Lung (tissue), 12 donors: Measurements from ENCODE around the gene ABITRAM. TPM values are rescaled to one million over a fixed set of nuclear protein-coding genes. Genes with fewer than 3 reads are reported as not detected.
A peak's percentile ranks its signal among the peaks of the same experiment; 100 is the strongest.
"Not testable (repeated sequence)": the region's sequence is repeated elsewhere in the genome, so short reads cannot be mapped to it uniquely, and the experiment has no call there.

Source experiments
- ATAC-seq: fragments of 200-7000 bp; cut with Tn5 transposase; one replicate; pipeline ENCODE4 v1.9.1; 2020; ENCODE audit warnings: moderate number of reproducible peaks; ENCODE audit not compliant: insufficient read depth, low FRiP score
- DNase-seq, 3 donors: peaks; one replicate each; pipeline ENCODE4 v3.0.0-alpha.2; 2013 to 2017
- H3K27ac ChIP-seq, 2 donors: one replicate each; pipeline ENCODE4 v1.5.1; 2013; ENCODE audit warnings: mild to moderate bottlenecking in 2 of 2, moderate library complexity in 2 of 2, control low read depth in 1 of 2, inconsistent platforms in 1 of 2, low read depth in 1 of 2, low read length in 1 of 2
- H3K27me3 ChIP-seq, 3 donors: one replicate each; pipeline ENCODE4 v1.5.1; 2013; ENCODE audit warnings: low read length in 2 of 3; ENCODE audit not compliant: control insufficient read depth in 3 of 3, insufficient read depth in 3 of 3
- H3K36me3 ChIP-seq, 4 donors: one replicate each; pipeline ENCODE4 v1.5.1; 2013; ENCODE audit warnings: low read length in 4 of 4, mild to moderate bottlenecking in 1 of 4, moderate library complexity in 1 of 4; ENCODE audit not compliant: control insufficient read depth in 4 of 4, insufficient read depth in 4 of 4
- H3K4me1 ChIP-seq, 5 donors: one replicate each; pipeline ENCODE4 v1.5.1; 2013; ENCODE audit warnings: low read length in 5 of 5, mild to moderate bottlenecking in 2 of 5, moderate library complexity in 1 of 5; ENCODE audit not compliant: control insufficient read depth in 5 of 5, insufficient read depth in 5 of 5
- H3K4me3 ChIP-seq: one replicate; pipeline ENCODE4 v1.5.1; 2013; ENCODE audit warnings: mild to moderate bottlenecking, control low read depth, moderate library complexity
- H3K9ac ChIP-seq, 2 donors: one replicate each; pipeline ENCODE4 v1.5.1; 2013; ENCODE audit warnings: low read length in 2 of 2, control low read depth in 1 of 2; ENCODE audit not compliant: insufficient read depth in 1 of 2
- H3K9me3 ChIP-seq, 4 donors: one replicate each; pipeline ENCODE4 v1.5.1; 2013; ENCODE audit warnings: low read length in 3 of 4, mild to moderate bottlenecking in 1 of 4, moderate library complexity in 1 of 4; ENCODE audit not compliant: control insufficient read depth in 4 of 4, insufficient read depth in 3 of 4
- WGBS, 2 donors: extraction: QIAGEN DNeasy Blood & Tissue Kit; methylation state at CpG; one replicate each; pipeline ENCODE4 v1.1.7; 2013; 5-methylcytosine and 5-hydroxymethylcytosine counted together
- polyA plus RNA-seq, 2 donors: library from polyadenylated mRNA; stranded (reverse); fragments of 200-250 nt; gene quantifications; one replicate each; pipeline ENCODE4 v1.2.1, GENCODE V29; 2013
- total RNA-seq, 2 donors: library from RNA; depleted of rRNA in 1 of 2; stranded (reverse); fragments of >200 nt in 1 of 2; gene quantifications; one replicate each; pipeline ENCODE4 v1.2.1, GENCODE V29; 2014 to 2021
- TF ChIP-seq, protein P1 (sequence below): IDR thresholded peaks from 2 replicates; pipeline ENCODE4 v1.5.1; 2012; ENCODE audit warnings: mild to moderate bottlenecking; ENCODE audit errors: control extremely low read depth, extremely low read depth
- donor health status: control.
- donor health status: control.
- donor health status: Bipolar disorder and iron deficiency.
- donor health status: healthy.
- donor health status: DM: yes; HTN: yes; CAD: no.

The ABITRAM gene
- total and polyA plus RNA-seq, 4 donors, result 13.5 to 17.3 (median 15.6) TPM

DNA sequence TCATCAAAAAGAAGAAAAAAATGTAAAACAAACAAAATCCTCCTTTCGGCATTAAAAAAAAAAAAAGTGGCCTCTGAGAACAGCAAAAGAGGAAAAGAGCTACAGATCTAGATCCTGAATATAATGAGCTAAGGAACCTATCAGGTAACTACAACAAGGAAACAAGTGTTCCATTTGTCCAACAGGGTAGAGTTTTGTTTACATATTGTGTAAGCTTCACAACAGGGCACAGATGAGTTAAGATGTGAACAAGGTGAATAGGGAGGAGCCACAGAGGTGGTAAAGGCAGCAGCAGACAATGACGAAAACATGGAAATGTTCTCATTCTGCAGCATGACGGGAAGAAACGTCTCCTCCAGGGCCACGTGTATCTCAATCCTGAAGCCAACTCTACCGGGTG lies 14.7 kb upstream of the ABITRAM start:
- H3K27ac ChIP-seq, result no peak overlapping the region
- H3K27me3 ChIP-seq, result no peaks in the 10 kb centered on the region
- peaks cover 10 to 47% (median 38%) of the 10 kb centered on the region in 4 donors for H3K36me3 ChIP-seq
- H3K4me3 ChIP-seq, result no peak overlapping the region
- WGBS, 2 donors, result 90 to 91% methylated on average over 6 of the region's 6 CpGs
- H3K9me3 ChIP-seq, result no peaks in the 10 kb centered on the region
- no peak for ATAC-seq
- no peak overlapping the region for H3K9ac ChIP-seq
- H3K4me1 ChIP-seq, result peaks cover 0 to 2% (median 0%) of the 10 kb centered on the region in 5 donors
- DNase-seq, result no peak
- TF ChIP-seq, protein P1, sequence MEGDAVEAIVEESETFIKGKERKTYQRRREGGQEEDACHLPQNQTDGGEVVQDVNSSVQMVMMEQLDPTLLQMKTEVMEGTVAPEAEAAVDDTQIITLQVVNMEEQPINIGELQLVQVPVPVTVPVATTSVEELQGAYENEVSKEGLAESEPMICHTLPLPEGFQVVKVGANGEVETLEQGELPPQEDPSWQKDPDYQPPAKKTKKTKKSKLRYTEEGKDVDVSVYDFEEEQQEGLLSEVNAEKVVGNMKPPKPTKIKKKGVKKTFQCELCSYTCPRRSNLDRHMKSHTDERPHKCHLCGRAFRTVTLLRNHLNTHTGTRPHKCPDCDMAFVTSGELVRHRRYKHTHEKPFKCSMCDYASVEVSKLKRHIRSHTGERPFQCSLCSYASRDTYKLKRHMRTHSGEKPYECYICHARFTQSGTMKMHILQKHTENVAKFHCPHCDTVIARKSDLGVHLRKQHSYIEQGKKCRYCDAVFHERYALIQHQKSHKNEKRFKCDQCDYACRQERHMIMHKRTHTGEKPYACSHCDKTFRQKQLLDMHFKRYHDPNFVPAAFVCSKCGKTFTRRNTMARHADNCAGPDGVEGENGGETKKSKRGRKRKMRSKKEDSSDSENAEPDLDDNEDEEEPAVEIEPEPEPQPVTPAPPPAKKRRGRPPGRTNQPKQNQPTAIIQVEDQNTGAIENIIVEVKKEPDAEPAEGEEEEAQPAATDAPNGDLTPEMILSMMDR, result no peak

DNA sequence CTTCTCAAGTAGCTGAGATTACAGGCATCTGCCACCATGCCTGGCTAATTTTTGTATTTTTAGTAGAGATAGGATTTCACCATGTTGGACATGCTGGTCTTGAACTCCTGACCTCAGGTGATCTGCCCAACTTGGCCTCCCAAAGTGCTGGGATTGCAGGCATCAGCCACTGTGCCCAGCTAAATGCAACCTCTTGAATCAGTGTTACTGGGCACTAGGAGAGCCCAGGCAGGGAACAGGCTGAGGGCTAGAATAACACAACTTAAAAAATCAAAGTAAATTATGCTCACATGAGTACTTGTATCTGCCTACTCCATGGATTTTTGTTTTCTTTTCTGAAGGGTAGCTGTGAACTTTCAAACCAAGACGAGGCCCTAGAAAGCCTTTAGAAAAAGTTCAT lies 13.8 kb upstream of the ABITRAM start:
- H3K9ac ChIP-seq, H3K4me1 ChIP-seq, H3K27ac ChIP-seq, DNase-seq, H3K4me3 ChIP-seq, H3K27me3 ChIP-seq, H3K9me3 ChIP-seq, ATAC-seq: not testable (repeated sequence)
- H3K36me3 ChIP-seq, result peaks cover 11 to 47% (median 37%) of the 10 kb centered on the region in 4 donors
- 83 to 98% methylated on average over 1 of the region's 1 CpG for WGBS, 2 donors

DNA sequence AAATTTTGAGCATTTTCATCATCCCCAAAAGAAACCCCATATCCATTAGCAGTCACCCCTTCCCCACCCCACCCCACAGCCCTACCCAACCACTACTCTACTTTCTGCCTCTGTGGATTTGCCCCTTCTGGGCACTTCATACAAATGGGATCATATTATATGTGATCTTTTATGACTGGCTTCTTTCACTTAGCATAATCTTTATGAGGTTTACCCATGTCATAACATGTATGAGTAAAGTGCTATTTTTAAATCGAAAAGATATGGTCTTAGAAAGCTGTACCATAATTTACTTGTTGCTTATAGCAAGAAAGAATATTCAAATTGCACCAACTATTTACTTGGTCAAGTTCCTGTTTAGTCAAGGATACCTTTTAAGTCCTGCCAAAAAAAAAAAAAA lies 13.0 kb upstream of the ABITRAM start:
- TF ChIP-seq, protein P1, result no peak
- DNase-seq (peak in 1 of 3 donors; percentile 6), ATAC-seq (no peak)
- Histone ChIP-seq H3K36me3 (peaks cover 16 to 49% (median 36%) of the 10 kb centered on the region in 4 donors), H3K9me3 (no peaks in the 10 kb centered on the region), H3K27ac (no peak overlapping the region), H3K4me3 (no peak overlapping the region), H3K27me3 (no peaks in the 10 kb centered on the region), H3K4me1 (peaks cover 0 to 2% (median 0%) of the 10 kb centered on the region in 5 donors), H3K9ac (no peak overlapping the region)
- 66 to 82% methylated on average over 1 of the region's 1 CpG for WGBS, 2 donors

DNA sequence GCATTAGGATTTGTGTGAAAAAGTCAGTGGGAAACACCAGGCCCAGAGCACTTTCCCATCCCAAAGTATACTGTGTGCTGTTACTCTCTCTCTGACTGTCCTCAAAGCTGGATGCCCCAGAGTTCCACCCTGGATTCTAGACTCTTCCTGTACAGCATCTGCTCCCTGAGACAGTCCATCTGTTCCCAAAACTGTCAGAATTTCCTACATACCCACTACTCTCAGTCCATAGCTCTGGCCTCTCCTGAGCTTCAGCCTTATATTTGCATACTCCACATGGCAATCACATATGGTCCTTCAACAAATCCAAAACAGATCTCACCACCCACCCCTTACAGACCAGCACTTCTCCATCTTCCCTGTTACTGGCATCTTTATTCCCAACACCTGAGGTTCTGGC lies 9.7 kb upstream of the ABITRAM start:
- Histone ChIP-seq H3K36me3 (peaks cover 28 to 62% (median 43%) of the 10 kb centered on the region in 4 donors), H3K9me3 (no peaks in the 10 kb centered on the region), H3K27ac (no peak overlapping the region), H3K4me1 (peaks cover 0 to 2% (median 0%) of the 10 kb centered on the region in 5 donors), H3K4me3 (no peak overlapping the region), H3K27me3 (no peaks in the 10 kb centered on the region), H3K9ac (no peak overlapping the region)
- TF ChIP-seq, protein P1, result no peak
- DNase-seq (peak in 2 of 3 donors; percentile 9 to 34), ATAC-seq (no peak)
